IMR-90 (cell line): ENCODE measurements around the gene ABL2. TPM values are rescaled to one million over a fixed set of nuclear protein-coding genes. Genes with fewer than 3 reads are reported as not detected.
A peak's percentile ranks its signal among the peaks of the same experiment; 100 is the strongest.

Source experiments
- ATAC-seq: fragments of 200-7000 bp; cut with Tn5 transposase; 2 replicates; pipeline ENCODE4 v1.9.1; 2020; ENCODE audit warnings: low read depth, mild to moderate bottlenecking, moderate library complexity
- BruUV-seq: library from RNA; stranded (reverse); fragments of 400-500 nt; replicated peaks from 2 replicates; lab custom pipeline; 2021; lab: Mats Ljungman, UMichigan
- CTCF ChIA-PET: fragments of 300-600 bp; formaldehyde crosslinking; extraction: SDS; loops from one replicate; lab custom pipeline; 2021; ENCODE audit warnings: antibody characterized with exemption; lab: Yijun Ruan, JAX
- POLR2A ChIA-PET: fragments of 300-600 bp; sonication (Branson Sonifier 250); formaldehyde crosslinking; loops from one replicate; lab custom pipeline; 2022; ENCODE audit warnings: antibody characterized with exemption; ENCODE audit not compliant: unreplicated experiment; lab: Charles Lee
- DNase-seq: peaks from one replicate; pipeline ENCODE4 v3.0.0; 2013
- H2AFZ ChIP-seq: replicated peaks from 2 replicates; pipeline ENCODE3; 2013; ENCODE audit warnings: low read length, mild to moderate bottlenecking; ENCODE audit not compliant: poor library complexity
- H2AK5ac ChIP-seq: 2 replicates; pipeline ENCODE4 v1.6.1; 2013; ENCODE audit warnings: low read depth, low read length, inconsistent platforms
- H2AK9ac ChIP-seq: replicated peaks from 2 replicates; pipeline ENCODE3; 2013; ENCODE audit warnings: mild to moderate bottlenecking, low read depth, low read length, moderate library complexity; ENCODE audit not compliant: poor library complexity
- H2BK120ac ChIP-seq: 2 replicates; pipeline ENCODE4 v1.6.1; 2013; ENCODE audit warnings: low read depth, low read length, inconsistent platforms
- H2BK15ac ChIP-seq: 3 replicates; pipeline ENCODE4 v1.6.1; 2013; ENCODE audit warnings: low read depth, low read length, inconsistent platforms
- H2BK20ac ChIP-seq: 2 replicates; pipeline ENCODE4 v1.6.1; 2013; ENCODE audit warnings: low read depth, mild to moderate bottlenecking, inconsistent platforms, low read length, moderate library complexity
- H2BK5ac ChIP-seq: 2 replicates; pipeline ENCODE4 v1.6.1; 2013; ENCODE audit warnings: mild to moderate bottlenecking, low read depth, low read length, inconsistent platforms; ENCODE audit not compliant: poor library complexity, severe bottlenecking
- H3K14ac ChIP-seq: replicated peaks from 2 replicates; pipeline ENCODE4 v1.6.1; 2013; ENCODE audit warnings: low read depth, low read length, inconsistent platforms
- H3K18ac ChIP-seq: 2 replicates; pipeline ENCODE4 v1.6.1; 2013; ENCODE audit warnings: low read depth, low read length, control low read depth
- H3K23ac ChIP-seq: 2 replicates; pipeline ENCODE4 v1.6.1; 2013; ENCODE audit warnings: low read depth, low read length, inconsistent platforms
- H3K27ac ChIP-seq: 2 replicates; pipeline ENCODE4 v1.5.1; 2013; ENCODE audit warnings: mild to moderate bottlenecking, control low read depth, low read length; ENCODE audit not compliant: insufficient read depth
- H3K27me3 ChIP-seq: 2 replicates; pipeline ENCODE4 v1.6.1; 2013; ENCODE audit warnings: low read length; ENCODE audit not compliant: control insufficient read depth, insufficient read depth
- H3K36me3 ChIP-seq: 2 replicates; pipeline ENCODE4 v1.6.1; 2013; ENCODE audit warnings: low read length, mixed read lengths; ENCODE audit not compliant: control insufficient read depth, insufficient read depth
- H3K4ac ChIP-seq: 2 replicates; pipeline ENCODE4 v1.6.1; 2013; ENCODE audit warnings: low read depth, low read length, inconsistent platforms
- H3K4me1 ChIP-seq: 2 replicates; pipeline ENCODE4 v1.6.1; 2013; ENCODE audit warnings: low read length, mixed read lengths; ENCODE audit not compliant: control insufficient read depth, insufficient read depth
- H3K4me2 ChIP-seq: 2 replicates; pipeline ENCODE4 v1.6.1; 2013; ENCODE audit warnings: low read depth, mild to moderate bottlenecking, control low read depth, low read length, moderate library complexity
- H3K4me3 ChIP-seq: 2 replicates; pipeline ENCODE4 v1.5.1; 2013; ENCODE audit warnings: low read depth, mild to moderate bottlenecking, control low read depth, low read length, moderate library complexity; ENCODE audit not compliant: insufficient read depth
- H3K56ac ChIP-seq: 2 replicates; pipeline ENCODE4 v1.6.1; 2013; ENCODE audit warnings: low read length, inconsistent platforms; ENCODE audit not compliant: insufficient read depth; ENCODE audit errors: extremely low read depth
- H3K79me1 ChIP-seq, 2 experiments: 2 replicates each; pipeline ENCODE4 v1.6.1; 2013; ENCODE audit warnings: low read length in 2 of 2, inconsistent platforms in 1 of 2, low read depth in 1 of 2
- H3K9ac ChIP-seq: 2 replicates; pipeline ENCODE4 v1.6.1; 2013; ENCODE audit warnings: low read depth, low read length, control low read depth
- H3K9me1 ChIP-seq: 2 replicates; pipeline ENCODE4 v1.6.1; 2013; ENCODE audit warnings: low read length, inconsistent platforms; ENCODE audit not compliant: insufficient read depth
- H3K9me3 ChIP-seq: 2 replicates; pipeline ENCODE4 v1.6.1; 2013; ENCODE audit warnings: low read length; ENCODE audit not compliant: control insufficient read depth, insufficient read depth
- H4K20me1 ChIP-seq: 2 replicates; pipeline ENCODE4 v1.6.1; 2013; ENCODE audit warnings: low read length, inconsistent platforms; ENCODE audit not compliant: insufficient read depth
- H4K5ac ChIP-seq: 2 replicates; pipeline ENCODE4 v1.6.1; 2013; ENCODE audit warnings: mild to moderate bottlenecking, low read depth, low read length, control low read depth
- H4K8ac ChIP-seq, 2 experiments: 2 replicates each; pipeline ENCODE4 v1.6.1; 2013; ENCODE audit warnings: low read depth in 2 of 2, low read length in 2 of 2, control low read depth in 1 of 2, inconsistent platforms in 1 of 2
- H4K91ac ChIP-seq: 2 replicates; pipeline ENCODE4 v1.6.1; 2013; ENCODE audit warnings: low read depth, low read length, inconsistent platforms; ENCODE audit not compliant: insufficient read depth
- CTCF ChIP-seq: conservative IDR thresholded peaks from 2 replicates; pipeline ENCODE4 v1.5.1; 2012; ENCODE audit warnings: mild to moderate bottlenecking, low read depth, low read length, improper control_type of control experiment
- ELK1 ChIP-seq: fragments of 150-350 bp; IDR thresholded peaks from 2 replicates; pipeline ENCODE4 v1.6.1; 2016; ENCODE audit warnings: low read depth, mild to moderate bottlenecking, low read length, moderate library complexity, borderline replicate concordance
- MAFK ChIP-seq: IDR thresholded peaks from 2 replicates; pipeline ENCODE4 v1.6.1; 2012; ENCODE audit warnings: low read depth, low read length, improper control_type of control experiment
- RCOR1 ChIP-seq: IDR thresholded peaks from 2 replicates; pipeline ENCODE4 v1.6.1; 2012; ENCODE audit warnings: mild to moderate bottlenecking, low read length, improper control_type of control experiment; ENCODE audit not compliant: insufficient replicate concordance
- USF2 ChIP-seq: fragments of 150-350 bp; IDR thresholded peaks from 2 replicates; pipeline ENCODE4 v1.6.1; 2017; ENCODE audit warnings: mild to moderate bottlenecking, antibody characterized with exemption, low read length, low read depth
- WGBS, 2 experiments: methylation state at CpG; one replicate each; pipeline versions ENCODE4 v1.1.5 to v1.1.7; 2013; ENCODE audit warnings: missing lambda C conversion rate in 2 of 2; ENCODE audit not compliant: insufficient read length in 1 of 2; ENCODE audit errors: extremely low coverage in 2 of 2; 5-methylcytosine and 5-hydroxymethylcytosine counted together
- dilution Hi-C: fragments of 300-500 bp; cut with HindIII; formaldehyde crosslinking; loops from one replicate; pipeline ENCODE4 v1.14.3; 2018; ENCODE audit warnings: low sequenced_read_pairs; ENCODE audit not compliant: unreplicated experiment
- in situ Hi-C: fragments of 300-500 bp; cut with MboI; formaldehyde crosslinking; loops from 3 replicates; pipeline ENCODE4 v1.14.3; 2019; ENCODE audit warnings: low sequenced_read_pairs, inconsistent platforms, mixed read lengths
- intact Hi-C: fragments of 100-400 bp; cut with micrococcal nuclease; formaldehyde crosslinking; loops from 2 replicates; pipeline ENCODE4 v1.10.0; 2022
- polyA plus RNA-seq, 3 experiments: library from polyadenylated mRNA; depleted of rRNA; stranded (reverse); fragments of >200 nt; gene quantifications; 2 replicates each; pipeline ENCODE4 v1.2.3, GENCODE V29; 2012; ENCODE audit warnings: low replicate concordance in 1 of 3
- total RNA-seq: library from RNA; depleted of rRNA; stranded (reverse); fragments of >200 nt; gene quantifications from 2 replicates; pipeline ENCODE4 v1.2.3, GENCODE V29; 2012

Gene ABL2
- total and polyA plus RNA-seq, 2 of the 4 experiments (the other 2 are of a cell fraction): 9.7 to 110 TPM

GRCh38 chr1:179080866-179081686, 148.4 kb downstream of the ABL2 start:
- Histone ChIP-seq H3K27me3 (no peaks in the 10 kb centered on the region), H3K79me1 (peaks cover 14 to 42% of the 10 kb centered on the region in 2 experiments), H3K9me3 (no peaks in the 10 kb centered on the region), H4K5ac (peak overlapping the region; percentile 43; the same call in 1 of the 2 replicates), H3K14ac (peak overlapping the region; percentile 67), H2AFZ (peak overlapping the region; percentile 99), H4K91ac (peak overlapping the region; percentile 54), H3K18ac (no peak overlapping the region), H2BK5ac (peak overlapping the region; percentile 6), H3K4ac (peak overlapping the region; percentile 52), H2AK9ac (peak overlapping the region; percentile 89), H2BK20ac (no peak overlapping the region), H3K4me1 (peaks cover 12% of the 10 kb centered on the region), H4K8ac (peak overlapping the region; percentile 55 to 84), H3K36me3 (peaks cover 5% of the 10 kb centered on the region), H3K9me1 (no peaks in the 10 kb centered on the region; the same call in 1 of the 2 replicates), H4K20me1 (no peaks in the 10 kb centered on the region; the same call in 1 of the 2 replicates), H3K4me3 (peak overlapping the region; percentile 79), H2AK5ac (peak overlapping the region; percentile 81; the same call in 1 of the 2 replicates), H2BK15ac (peak overlapping the region; percentile 15; the same call in 1 of the 3 replicates), H3K27ac (peak overlapping the region; percentile 19; the same call in 1 of the 2 replicates), H3K9ac (peak overlapping the region; percentile 56), H3K4me2 (peak overlapping the region; percentile 97), H3K23ac (peak overlapping the region; percentile 68), H2BK120ac (peak overlapping the region; percentile 24; the same call in 1 of the 2 replicates), H3K56ac (peak overlapping the region; percentile 47; the same call in 1 of the 2 replicates)
- ChIA-PET CTCF (interaction anchor here (0.6 kb wide), 1 partner anchor 214 kb away, joined by 3 read pairs; no protein-coding TSS in a partner anchor), POLR2A (no interaction called here)
- 50% methylated on average over 7 of the region's 18 CpGs; no CpG with 5 or more reads in 1 of the 2 experiments for WGBS, 2 experiments
- TF ChIP-seq CTCF (no peak), RCOR1 (no peak), ELK1 (no peak), USF2 (no peak), MAFK (no peak)
- ATAC-seq (no peak), DNase-seq (no peak)
- intact Hi-C loops (loop anchor here (1.0 to 5.0 kb wide), 2 partner anchors 23 to 271 kb away; no protein-coding TSS in a partner anchor), dilution Hi-C loops (no loop called here), in situ Hi-C loops (no loop called here)
- no TSS peak for BruUV-seq
